Motor neuron (in vitro differentiated cells): ENCODE data around the gene RUNX2. TPM values are rescaled to one million over a fixed set of nuclear protein-coding genes. Genes with fewer than 3 reads are reported as not detected.

Source experiments
- ATAC-seq, 8 experiments: fragments of 200-7000 bp; cut with Tn5 transposase; replicated peaks in 6 of 8; 2 replicates each; pipeline ENCODE4 v1.8.0; 2021; ENCODE audit warnings: mild to moderate bottlenecking in 8 of 8, moderate library complexity in 8 of 8
- H3K27ac ChIP-seq, 2 donors: fragments of 250-450 bp; sonication (Bioruptor Pico); 2 replicates each; pipeline ENCODE4 v1.9.0; 2021; ENCODE audit warnings: antibody characterized with exemption in 2 of 2, mild to moderate bottlenecking in 2 of 2, moderate library complexity in 1 of 2
- H3K4me1 ChIP-seq, 2 donors: fragments of 250-450 bp; sonication (Bioruptor Pico); replicated peaks in 1 of 2; 2 replicates each; pipeline ENCODE4 v1.6.1; 2021; ENCODE audit warnings: antibody characterized with exemption in 2 of 2, mild to moderate bottlenecking in 2 of 2, moderate library complexity in 1 of 2
- H3K4me3 ChIP-seq, 5 donors: fragments of 250-450 bp; sonication (Bioruptor Pico); 2 replicates each; pipeline ENCODE4 v1.9.0; 2021; ENCODE audit warnings: antibody characterized with exemption in 5 of 5, mild to moderate bottlenecking in 5 of 5, moderate library complexity in 4 of 5
- WGBS, 10 experiments: fragments of 450-650 bp; shearing (Covaris generic); methylation state at CpG; one replicate each; pipeline ENCODE4 v1.0.0; 2022; 5-methylcytosine and 5-hydroxymethylcytosine counted together
- in situ Hi-C, 9 experiments: fragments of 400-800 bp; cut with MboI; loops; one replicate each; pipeline ENCODE4 v1.15.0; 2021; ENCODE audit warnings: low sequenced_read_pairs in 9 of 9, low pct_unique_long_range_greater_than_20kb in 2 of 9; ENCODE audit not compliant: unreplicated experiment in 9 of 9
- total RNA-seq, 8 experiments: library from RNA; unstranded; fragments of 300-600 nt; gene quantifications; 2 replicates each; pipeline versions ENCODE4 v1.2.3 to v1.2.4, GENCODE V29; 2022

Gene RUNX2
- total RNA-seq, 8 experiments from 2014 or later, result 0.46 to 7.8 (median 1.8) TPM

- Histone ChIP-seq H3K4me1 (peaks cover 18 to 23% of the 10 kb centered on the region in 2 donors), H3K4me3 (peak overlapping the region; percentile 37 to 59 (median 48)), H3K27ac (no peak overlapping the region)
- peak in 3 of 8 experiments; percentile 3 to 11 (median 4) for ATAC-seq
- in situ Hi-C loops, result loop anchor here in 3 of 9 experiments (25.0 kb wide), 2 partner anchors 291 to 759 kb away; no protein-coding TSS in a partner anchor
- 0 to 41% (median 1%) methylated on average over 5 to 17 of the region's 19 CpGs for WGBS, 10 experiments
Observed at GRCh38 chr6:45420909-45421708, 93.0 kb downstream of the RUNX2 start.

DNA sequence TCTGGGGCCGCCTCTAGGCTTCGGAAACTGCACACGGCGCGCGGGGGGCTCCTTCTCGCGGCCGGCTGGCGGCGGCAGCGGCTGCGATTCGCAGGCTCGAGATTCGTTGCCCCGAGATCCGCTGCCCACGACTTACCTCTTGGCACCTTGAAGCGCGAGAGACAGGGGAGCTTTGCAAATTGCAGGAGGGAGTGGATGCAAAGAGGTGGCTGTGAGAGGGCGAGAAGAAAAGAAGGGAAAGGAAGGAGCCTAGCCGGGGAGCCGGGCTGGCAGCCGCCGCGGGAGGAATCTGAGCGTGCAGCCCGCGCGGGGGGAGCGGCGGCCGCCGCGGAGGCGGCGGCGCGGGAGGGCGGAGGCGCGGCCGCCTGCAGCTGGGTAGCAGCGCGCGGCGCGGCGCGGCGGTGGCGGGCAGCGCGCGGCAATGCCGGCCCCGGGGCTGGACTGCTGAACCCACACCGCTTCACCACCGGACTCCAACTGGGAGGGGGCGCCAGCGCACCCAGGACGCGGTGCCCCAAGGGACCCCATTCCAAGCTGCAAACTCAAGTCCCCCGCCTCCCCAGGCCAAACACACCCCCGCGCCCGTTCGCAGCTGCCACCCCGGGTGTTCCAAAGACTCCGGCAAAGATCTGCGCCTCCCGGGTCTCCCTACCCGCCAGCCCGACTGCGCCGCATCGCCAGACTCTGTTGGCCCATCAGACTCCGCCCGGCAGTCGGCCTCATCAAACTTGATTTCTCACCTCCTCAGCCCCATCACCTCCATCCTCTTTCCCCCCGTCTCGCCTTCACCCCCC, 93.8 kb downstream of the RUNX2 start:
- H3K27ac ChIP-seq, result no peak overlapping the region
- in situ Hi-C loops, result loop anchor here in 3 of 9 experiments (25.0 kb wide), 2 partner anchors 290 to 760 kb away; no protein-coding TSS in a partner anchor

GRCh38 chr6:45422503-45423110, 94.5 kb downstream of the RUNX2 start:
- peaks cover 18 to 23% of the 10 kb centered on the region in 2 donors for H3K4me1 ChIP-seq
- peak; percentile 11 to 48 (median 28) for ATAC-seq
- 0% methylated on average over 3 of the region's 55 CpGs; no CpG with 5 or more reads in 9 of the 10 experiments for WGBS, 10 experiments
- peak overlapping the region; percentile 37 to 59 (median 48) for H3K4me3 ChIP-seq
- in situ Hi-C loops, result loop anchor here in 3 of 9 experiments (25.0 kb wide), 2 partner anchors 290 to 760 kb away; no protein-coding TSS in a partner anchor
- H3K27ac ChIP-seq, result no peak overlapping the region

More for the DNA sequence above, 93.8 kb downstream of the RUNX2 start:
- 0 to 3% (median 0%) methylated on average over 1 to 13 of the region's 83 CpGs; no CpG with 5 or more reads in 5 of the 10 experiments for WGBS, 10 experiments
- Histone ChIP-seq H3K4me3 (peak overlapping the region; percentile 37 to 59 (median 48)), H3K4me1 (peaks cover 18 to 23% of the 10 kb centered on the region in 2 donors)
- peak; percentile 68 to 82 (median 81) for ATAC-seq

DNA sequence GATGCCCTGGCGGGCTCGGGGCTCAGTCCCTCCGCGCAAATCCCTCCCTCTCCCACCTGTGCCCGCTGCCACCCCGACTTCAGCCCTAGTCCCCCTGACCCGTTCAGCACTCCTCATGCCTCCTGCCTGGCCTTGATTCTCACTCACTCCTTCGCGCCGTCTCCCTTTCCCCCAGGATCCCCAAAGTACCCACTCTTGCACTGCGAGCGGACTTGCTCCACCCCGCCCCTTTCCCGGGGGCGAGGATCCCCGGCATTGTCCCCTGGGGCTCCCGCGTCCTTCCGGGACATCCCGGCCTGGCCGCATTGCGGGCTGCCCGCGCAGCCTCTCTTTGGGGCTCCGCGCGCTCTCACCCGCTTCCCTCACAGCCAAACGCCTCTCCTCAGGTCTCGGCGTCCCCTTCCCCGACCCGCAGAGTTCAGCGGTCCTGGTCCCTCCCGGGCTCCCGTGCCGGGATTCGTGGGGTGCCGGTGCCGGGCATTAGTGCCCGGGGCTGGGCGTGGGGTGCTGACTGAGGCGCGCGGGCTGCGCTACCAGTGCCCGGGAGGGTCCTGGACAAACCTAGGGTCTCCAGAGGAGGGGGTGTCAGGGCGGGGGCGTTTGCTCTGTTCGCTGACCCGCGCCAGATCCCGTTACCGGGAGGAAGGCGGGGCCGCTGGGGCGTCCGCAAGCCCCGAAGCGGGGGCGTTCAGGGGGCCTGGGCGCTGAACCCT, 95.1 kb downstream of the RUNX2 start:
- peak overlapping the region; percentile 37 to 59 (median 48) for H3K4me3 ChIP-seq
- no peak overlapping the region for H3K27ac ChIP-seq
- 0 to 24% (median 0%) methylated on average over 3 to 6 of the region's 62 CpGs; no CpG with 5 or more reads in 7 of the 10 experiments for WGBS, 10 experiments
- peak; percentile 3 to 29 (median 6) for ATAC-seq
- H3K4me1 ChIP-seq, result peaks cover 18 to 23% of the 10 kb centered on the region in 2 donors
- in situ Hi-C loops, result loop anchor here in 3 of 9 experiments (25.0 kb wide), 2 partner anchors 289 to 761 kb away; no protein-coding TSS in a partner anchor

GRCh38 chr6:45423824-45424450, 95.8 kb downstream of the RUNX2 start:
- H3K4me1 ChIP-seq, result peaks cover 18 to 23% of the 10 kb centered on the region in 2 donors
- no peak for ATAC-seq
- peak overlapping the region in 4 of 5 donors; percentile 43 to 59 (median 50) for H3K4me3 ChIP-seq
- in situ Hi-C loops, result loop anchor here in 3 of 9 experiments (25.0 kb wide), 2 partner anchors 288 to 762 kb away; no protein-coding TSS in a partner anchor
- 0 to 100% (median 12%) methylated on average over 1 to 17 of the region's 38 CpGs; no CpG with 5 or more reads in 5 of the 10 experiments for WGBS, 10 experiments
- H3K27ac ChIP-seq, result no peak overlapping the region

DNA sequence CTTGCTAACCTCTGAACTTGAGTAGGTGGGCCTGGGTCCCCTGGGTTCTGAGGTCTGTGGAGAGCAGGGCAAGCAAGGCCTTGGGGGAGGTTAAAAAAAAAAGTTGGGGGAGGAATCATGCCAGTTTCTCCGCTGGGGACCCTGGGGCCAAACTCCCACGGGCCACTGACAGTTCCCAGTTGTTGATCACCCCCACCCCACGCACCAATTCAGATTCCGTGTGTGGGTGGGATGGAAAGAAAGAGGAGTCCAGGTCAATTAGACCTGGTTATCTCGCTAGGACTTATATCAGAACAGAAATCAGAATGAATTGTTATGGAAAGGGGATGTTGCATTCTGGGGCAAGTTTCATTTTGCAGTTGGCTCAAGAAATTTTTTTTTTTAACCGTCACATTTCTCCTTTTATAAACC, 96.3 kb downstream of the RUNX2 start:
- Histone ChIP-seq H3K27ac (no peak overlapping the region), H3K4me3 (no peak overlapping the region), H3K4me1 (peaks cover 16 to 19% of the 10 kb centered on the region in 2 donors)
- 49 to 97% (median 86%) methylated on average over 1 to 5 of the region's 6 CpGs; no CpG with 5 or more reads in 3 of the 10 experiments for WGBS, 10 experiments
- ATAC-seq, result no peak
- in situ Hi-C loops, result loop anchor here in 3 of 9 experiments (25.0 kb wide), 2 partner anchors 288 to 762 kb away; no protein-coding TSS in a partner anchor

GRCh38 chr6:45426251-45426650, 98.1 kb downstream of the RUNX2 start:
- no peak overlapping the region for H3K4me3 ChIP-seq
- ATAC-seq, result no peak
- H3K27ac ChIP-seq, result no peak overlapping the region
- in situ Hi-C loops, result loop anchor here in 1 of 9 experiments (25.0 kb wide), 1 partner anchor 486 kb away; no protein-coding TSS in a partner anchor
- peaks cover 2 to 3% of the 10 kb centered on the region in 2 donors for H3K4me1 ChIP-seq
- WGBS, 10 experiments, result 52 to 93% (median 84%) methylated on average over 1 to 4 of the region's 4 CpGs

GRCh38 chr6:45427726-45428125, 99.6 kb downstream of the RUNX2 start:
- WGBS, 10 experiments, result 79 to 100% (median 94%) methylated on average over 1 to 2 of the region's 2 CpGs
- Histone ChIP-seq H3K4me3 (no peak overlapping the region), H3K4me1 (no peaks in the 10 kb centered on the region), H3K27ac (no peak overlapping the region)
- no peak for ATAC-seq
- in situ Hi-C loops, result loop anchor here in 1 of 9 experiments (25.0 kb wide), 1 partner anchor 485 kb away; no protein-coding TSS in a partner anchor

DNA sequence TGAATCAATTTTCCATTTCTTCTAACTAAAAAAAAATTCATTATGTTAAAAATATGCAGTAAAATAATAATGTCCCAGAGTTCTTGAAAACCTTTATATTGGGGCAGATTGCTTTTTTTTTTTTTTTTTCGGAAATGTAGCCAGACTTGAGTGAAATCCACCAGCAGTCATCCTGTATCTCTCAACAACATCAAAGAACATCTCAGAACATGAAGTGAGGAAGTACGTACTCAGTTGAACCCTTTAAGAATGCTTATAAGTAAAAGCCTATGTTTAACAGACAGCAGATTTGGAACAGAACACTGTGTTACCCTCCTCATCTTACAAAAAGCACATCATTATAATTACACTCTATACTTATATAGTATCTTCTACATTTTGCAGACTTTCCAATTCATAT, 100.6 kb downstream of the RUNX2 start:
- H3K4me3 ChIP-seq, result no peak overlapping the region
- no peak for ATAC-seq
- in situ Hi-C loops, result loop anchor here in 1 of 9 experiments (25.0 kb wide), 1 partner anchor 484 kb away; no protein-coding TSS in a partner anchor
- no peak overlapping the region for H3K27ac ChIP-seq
- WGBS, 10 experiments, result 71 to 100% (median 92%) methylated on average over 1 to 2 of the region's 2 CpGs; no CpG with 5 or more reads in 2 of the 10 experiments
- H3K4me1 ChIP-seq, result no peaks in the 10 kb centered on the region

DNA sequence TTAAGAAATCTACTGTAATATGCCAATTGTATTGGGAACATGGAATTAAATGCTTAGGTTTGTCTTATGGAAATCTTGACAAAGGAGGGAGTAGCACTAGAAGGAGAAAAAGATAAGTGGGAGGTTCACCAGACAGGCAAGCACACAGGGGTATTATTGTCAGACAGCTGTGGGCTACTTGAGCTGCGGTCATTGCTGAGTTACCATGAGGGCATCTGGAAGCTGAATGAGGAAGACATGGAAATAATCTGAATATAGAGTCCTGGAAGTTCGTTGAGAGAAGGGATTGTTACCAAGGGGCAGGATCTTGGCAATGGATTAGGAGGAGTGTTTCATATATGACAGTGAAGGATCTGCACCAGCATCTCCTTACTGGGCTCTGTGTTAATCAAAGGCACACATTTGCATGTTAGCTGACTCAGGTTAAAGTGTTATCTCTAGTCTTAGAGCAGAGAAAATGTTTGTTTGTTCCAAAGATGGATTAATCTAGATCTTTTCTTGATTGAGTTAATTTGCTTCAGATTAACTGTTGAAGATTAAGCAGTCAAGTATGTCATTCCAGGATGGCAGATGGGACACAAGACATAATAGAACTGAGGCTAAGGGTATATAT, 102.6 kb downstream of the RUNX2 start:
- peak in 2 of 8 experiments; percentile 17 to 31 for ATAC-seq
- H3K27ac ChIP-seq, result no peak overlapping the region
- WGBS, 10 experiments, result 19 to 79% (median 45%) methylated on average over 1 to 2 of the region's 2 CpGs; no CpG with 5 or more reads in 2 of the 10 experiments
- in situ Hi-C loops, result loop anchor here in 1 of 9 experiments (25.0 kb wide), 1 partner anchor 482 kb away; no protein-coding TSS in a partner anchor
- no peak overlapping the region for H3K4me3 ChIP-seq
- H3K4me1 ChIP-seq, result no peaks in the 10 kb centered on the region
